HG02870 (cell line): ENCODE measurements around the gene CELA3B.
"Not testable (repeated sequence)": the region's sequence is repeated elsewhere in the genome, so short reads cannot be mapped to it uniquely, and the experiment has no call there.

Source experiments
- ATAC-seq: cut with Tn5 transposase; IDR thresholded peaks from one replicate; pipeline ENCODE4 v1.9.1; 2021; ENCODE audit warnings: mild to moderate bottlenecking, moderate library complexity; ENCODE audit not compliant: unreplicated experiment

The CELA3B gene

GRCh38 chr1:22005261-22006149, 28.7 kb downstream of the CELA3B start:
- not testable (repeated sequence) for ATAC-seq

GRCh38 chr1:22006736-22007135, 29.9 kb downstream of the CELA3B start:
- ATAC-seq = not testable (repeated sequence)

GRCh38 chr1:22007262-22007661, 30.4 kb downstream of the CELA3B start:
- ATAC-seq = not testable (repeated sequence)

GRCh38 chr1:22009566-22009965, 32.7 kb downstream of the CELA3B start:
- not testable (repeated sequence) for ATAC-seq

GRCh38 chr1:22012752-22013151, 35.9 kb downstream of the CELA3B start:
- ATAC-seq = not testable (repeated sequence)

- not testable (repeated sequence) for ATAC-seq
Observed at GRCh38 chr1:22014575-22015206, 37.9 kb downstream of the CELA3B start.

- peak; percentile 68 for ATAC-seq
Observed at GRCh38 chr1:22018583-22019559, 42.0 kb downstream of the CELA3B start.

GRCh38 chr1:22021061-22021460, 44.2 kb downstream of the CELA3B start:
- no peak for ATAC-seq

- ATAC-seq = peak; percentile 37
Observed at GRCh38 chr1:22024485-22025367, 47.9 kb downstream of the CELA3B start.

GRCh38 chr1:22025368-22026155, 48.7 kb downstream of the CELA3B start:
- peak; percentile 59 for ATAC-seq

GRCh38 chr1:22026924-22027289, 50.1 kb downstream of the CELA3B start:
- no peak for ATAC-seq

GRCh38 chr1:22030057-22030456, 53.2 kb downstream of the CELA3B start:
- ATAC-seq = no peak

- ATAC-seq = no peak
Observed at GRCh38 chr1:22030473-22030872, 53.7 kb downstream of the CELA3B start.

- ATAC-seq = no peak
Observed at GRCh38 chr1:22031214-22031962, 54.6 kb downstream of the CELA3B start.

- ATAC-seq = not testable (repeated sequence)
Observed at GRCh38 chr1:22034834-22035233, 58.0 kb downstream of the CELA3B start.

- ATAC-seq = no peak
Observed at GRCh38 chr1:22037520-22037919, 60.7 kb downstream of the CELA3B start.

- no peak for ATAC-seq
Observed at GRCh38 chr1:22038036-22038435, 61.2 kb downstream of the CELA3B start.
